ENCODE data around the gene AMDHD2.

The AMDHD2 gene

DNA sequence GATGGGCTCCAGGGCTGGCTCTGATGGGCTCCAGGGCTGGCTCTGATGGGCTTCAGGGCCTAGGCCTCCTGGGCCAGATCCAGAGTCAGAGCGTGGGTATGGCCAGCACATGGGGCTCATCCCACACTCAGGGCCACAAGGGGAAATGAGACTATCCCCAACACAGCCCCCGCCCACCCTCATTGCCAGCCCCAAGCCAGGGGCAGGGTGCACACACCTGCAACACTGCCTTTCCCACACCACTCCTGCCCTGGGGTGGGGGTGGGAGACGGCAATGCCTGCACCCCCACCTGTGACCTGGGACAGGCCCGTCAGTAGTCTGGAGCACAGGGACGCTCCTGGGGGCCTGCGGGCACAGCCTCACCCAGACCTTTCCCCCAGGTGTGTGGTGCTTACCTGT is 20.7 kb upstream of the AMDHD2 start:
- DNase-seq (ENCODE audit: low read depth) = no peak

DNA sequence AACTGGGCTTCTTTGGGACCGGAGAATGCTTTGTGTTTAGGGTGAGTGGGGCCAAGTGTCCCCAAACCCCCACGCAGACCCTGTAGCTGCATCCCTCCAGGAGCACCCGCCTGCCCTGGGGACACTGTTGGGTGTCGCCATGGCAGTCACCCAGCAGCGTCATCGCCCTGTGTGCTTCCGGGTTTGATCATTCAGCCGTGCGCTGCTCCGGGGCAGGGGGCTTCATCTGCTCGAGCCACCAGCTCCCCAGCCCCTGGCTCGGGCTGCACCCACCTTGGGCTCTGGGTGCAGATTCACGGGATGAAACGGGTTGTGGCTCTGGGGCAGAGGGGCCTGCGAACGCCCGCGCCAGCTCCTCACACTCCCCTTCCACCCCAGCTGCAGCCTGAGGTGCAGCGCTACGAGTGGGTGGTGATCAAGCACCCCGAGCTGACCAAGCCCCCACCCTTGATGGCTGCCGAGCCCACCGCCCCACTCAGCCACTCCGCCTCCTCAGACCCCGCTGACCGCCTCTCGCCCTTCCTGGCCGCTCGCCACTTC is 20.2 kb upstream of the AMDHD2 start:
- no peak for DNase-seq (ENCODE audit: low read depth)

DNA sequence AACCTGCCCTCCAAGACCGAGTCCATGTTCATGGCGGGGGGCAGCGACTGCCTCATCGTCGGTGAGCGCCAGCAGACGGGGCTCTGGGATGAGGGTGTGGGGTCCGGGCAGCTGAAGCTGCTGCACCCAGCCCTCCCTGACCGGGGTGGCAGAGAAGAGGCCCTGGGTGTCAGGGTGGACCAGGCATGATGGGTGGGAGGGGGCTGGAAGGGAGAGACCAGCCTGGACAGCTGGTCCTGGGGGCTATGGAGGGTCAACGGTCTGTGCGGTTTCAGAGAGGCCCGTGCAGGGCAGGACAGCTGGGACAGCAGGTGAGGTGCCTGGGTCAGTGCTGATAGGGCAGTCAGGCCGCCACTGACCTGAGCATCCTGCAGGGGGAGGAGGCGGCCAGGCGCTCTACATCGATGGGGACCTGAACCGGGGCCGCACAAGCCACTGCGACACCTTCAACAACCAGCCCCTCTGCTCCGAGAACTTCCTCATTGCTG is 19.7 kb upstream of the AMDHD2 start:
- DNase-seq (ENCODE audit: low read depth) = no peak

DNA sequence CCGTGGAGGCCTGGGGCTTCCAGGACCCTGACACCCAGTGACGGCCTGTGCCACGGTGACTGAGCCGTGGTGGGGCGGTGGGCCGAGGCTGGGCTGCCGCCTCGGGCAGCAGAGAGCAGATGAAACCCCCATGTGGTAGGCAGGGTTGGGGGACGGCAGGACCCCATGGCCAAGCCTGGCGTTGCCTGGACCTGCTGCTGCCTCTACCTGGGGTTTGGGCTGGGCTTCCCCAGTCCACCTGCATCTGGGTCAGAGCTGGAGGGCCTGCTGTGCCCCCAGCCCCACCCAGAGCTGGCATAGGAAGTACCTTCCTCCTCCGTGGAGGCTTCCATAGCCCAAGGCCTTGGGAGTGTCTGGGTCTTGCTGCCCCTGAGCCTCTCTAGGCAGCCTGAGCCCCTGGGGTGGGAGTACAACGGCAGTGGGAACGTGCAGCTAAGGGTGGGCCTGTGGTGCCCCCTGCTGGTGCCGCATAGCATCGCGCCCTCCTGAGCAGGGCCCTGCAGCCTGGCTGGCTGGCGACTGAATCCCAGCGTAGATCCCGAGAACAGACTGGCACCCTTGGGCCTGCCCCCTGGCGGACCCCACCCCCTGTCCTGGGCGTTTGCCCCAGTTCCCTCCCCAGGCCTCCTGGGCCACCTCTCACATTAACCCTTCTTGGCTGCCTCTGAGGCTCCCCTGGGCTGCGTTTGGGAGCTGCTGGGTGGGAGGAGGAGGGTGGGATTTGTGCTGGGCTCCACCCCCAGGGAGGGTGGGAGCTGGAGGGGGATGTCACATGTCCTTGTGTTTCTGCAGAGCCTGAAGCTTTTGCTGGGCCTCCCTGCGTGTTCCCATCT is 19.0 kb upstream of the AMDHD2 start:
- peak; percentile 64 for DNase-seq (ENCODE audit: low read depth)

DNA sequence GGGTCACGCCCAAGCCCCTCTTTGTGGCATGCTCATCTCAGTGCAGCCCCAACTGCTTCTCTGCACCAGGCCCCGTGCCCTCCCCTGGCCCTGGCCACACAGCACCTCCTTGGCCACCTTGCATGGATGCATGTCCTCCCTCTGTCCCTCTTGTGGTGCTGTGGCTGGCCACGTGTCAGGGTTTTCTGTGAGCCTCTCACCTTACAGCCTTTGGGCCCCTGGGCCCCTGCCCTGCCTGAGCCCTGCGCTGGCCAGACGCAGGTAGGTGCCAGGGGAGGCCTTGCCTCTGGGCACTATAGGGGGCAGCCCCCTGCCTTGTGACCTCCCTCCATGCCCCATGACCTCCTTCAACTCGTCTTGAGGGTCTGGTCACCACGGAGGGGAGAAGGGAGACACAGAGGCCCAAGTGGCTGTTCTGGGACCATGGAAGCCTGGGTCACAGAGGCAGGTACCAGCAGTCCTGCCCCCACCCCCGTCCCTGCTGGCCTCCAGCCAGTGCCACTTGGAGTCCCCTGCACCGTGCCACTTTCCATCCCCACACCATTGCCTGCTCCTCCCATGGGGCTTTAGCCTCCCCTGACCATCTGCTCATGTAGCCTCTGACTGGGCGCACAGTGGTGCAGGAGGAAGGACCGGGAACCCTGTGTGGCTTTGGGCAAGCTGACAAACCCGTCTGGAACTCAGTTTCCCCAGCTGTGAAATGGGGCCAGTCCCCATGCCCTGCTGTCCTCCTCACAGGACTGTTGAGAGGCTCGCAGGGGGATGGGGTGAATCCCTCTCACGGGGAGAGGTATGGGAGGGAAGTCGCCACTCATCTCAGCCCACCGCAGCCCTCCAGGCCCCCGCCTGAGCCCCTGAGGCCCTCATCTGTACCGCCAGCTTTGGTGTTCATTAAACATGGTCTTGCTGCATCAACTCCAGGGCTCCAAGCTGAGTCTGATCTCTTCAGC is 17.9 kb upstream of the AMDHD2 start:
- DNase-seq (ENCODE audit: low read depth) = no peak

GRCh38 chr16:2505695-2506094 is 14.5 kb upstream of the AMDHD2 start:
- DNase-seq (ENCODE audit: low read depth) = no peak

DNA sequence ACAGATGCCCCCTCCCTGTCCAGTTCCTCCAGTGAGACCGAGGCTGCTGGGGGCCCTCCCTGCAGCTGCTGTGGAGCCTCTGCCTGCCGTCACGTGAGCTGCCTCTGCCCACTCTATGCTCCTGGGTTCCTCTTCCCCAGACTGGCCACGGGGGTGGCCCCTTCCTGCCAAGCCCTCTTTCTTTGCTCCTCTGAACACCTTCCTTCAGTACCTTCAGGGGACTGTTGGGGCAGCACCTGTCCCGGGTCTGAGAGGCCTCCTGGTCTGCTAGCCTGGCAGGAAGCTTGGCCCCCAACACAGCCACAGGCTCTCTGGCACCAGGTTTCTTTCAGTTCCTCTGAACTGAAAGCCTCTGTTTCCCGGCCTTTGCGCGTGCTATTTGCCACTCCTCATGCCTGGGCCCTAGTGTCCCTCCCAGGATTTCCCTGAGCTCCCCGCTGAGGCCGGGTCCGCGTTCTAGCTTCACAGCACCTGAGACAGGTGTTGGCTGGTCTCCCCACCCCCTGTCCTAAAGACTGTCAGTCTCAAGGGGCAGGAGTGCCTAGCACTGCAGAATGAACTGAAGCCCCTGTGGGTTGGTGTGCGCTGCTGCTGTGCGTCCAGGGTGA is 13.0 kb upstream of the AMDHD2 start:
- no peak for DNase-seq (ENCODE audit: low read depth)

GRCh38 chr16:2507665-2508064 is 12.5 kb upstream of the AMDHD2 start:
- DNase-seq (ENCODE audit: low read depth) = no peak

- no peak for DNase-seq (ENCODE audit: low read depth)
Measured at GRCh38 chr16:2508722-2509400, 11.3 kb upstream of the AMDHD2 start.

- DNase-seq (ENCODE audit: low read depth) = no peak
Measured at GRCh38 chr16:2511128-2511800, 8.9 kb upstream of the AMDHD2 start.

DNA sequence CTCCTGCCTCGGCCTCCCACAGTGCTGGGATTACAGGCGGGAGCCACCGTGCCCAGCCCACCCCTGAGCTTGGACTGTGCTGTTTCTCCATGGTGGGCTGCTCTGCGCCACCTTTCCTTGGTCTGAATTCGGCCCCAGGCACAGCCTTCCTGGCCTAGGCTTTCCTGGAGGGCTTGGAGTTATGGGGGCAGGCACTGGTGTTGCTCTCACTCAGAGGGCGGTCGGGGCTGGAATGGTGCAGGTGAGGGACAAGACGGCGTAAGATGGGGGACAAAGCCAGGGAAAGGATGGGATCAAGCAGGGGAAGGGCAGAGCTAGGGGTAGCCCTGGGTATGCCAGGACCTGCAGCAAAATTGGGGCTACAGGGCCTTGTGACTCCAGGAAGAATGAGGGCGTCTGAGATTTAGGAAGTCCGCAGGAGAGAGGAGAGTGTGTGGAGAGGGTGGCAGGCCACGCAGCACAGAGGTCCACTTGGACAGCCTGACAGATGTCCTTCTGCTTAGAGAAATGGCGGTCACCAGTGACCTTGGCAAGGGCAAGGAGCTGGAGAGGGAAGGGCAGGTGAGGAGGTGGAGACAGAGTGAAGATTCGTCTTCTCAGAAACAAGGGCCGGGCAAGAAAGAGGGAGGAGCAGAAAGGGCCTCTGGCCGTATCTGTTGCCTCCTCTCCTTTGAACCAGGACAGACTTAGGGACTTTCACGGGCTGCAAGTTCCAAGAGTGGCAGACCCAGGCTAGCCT is 8.0 kb upstream of the AMDHD2 start:
- no peak for DNase-seq (ENCODE audit: low read depth)

GRCh38 chr16:2512735-2513404 is 7.3 kb upstream of the AMDHD2 start:
- DNase-seq (ENCODE audit: low read depth) = no peak

DNA sequence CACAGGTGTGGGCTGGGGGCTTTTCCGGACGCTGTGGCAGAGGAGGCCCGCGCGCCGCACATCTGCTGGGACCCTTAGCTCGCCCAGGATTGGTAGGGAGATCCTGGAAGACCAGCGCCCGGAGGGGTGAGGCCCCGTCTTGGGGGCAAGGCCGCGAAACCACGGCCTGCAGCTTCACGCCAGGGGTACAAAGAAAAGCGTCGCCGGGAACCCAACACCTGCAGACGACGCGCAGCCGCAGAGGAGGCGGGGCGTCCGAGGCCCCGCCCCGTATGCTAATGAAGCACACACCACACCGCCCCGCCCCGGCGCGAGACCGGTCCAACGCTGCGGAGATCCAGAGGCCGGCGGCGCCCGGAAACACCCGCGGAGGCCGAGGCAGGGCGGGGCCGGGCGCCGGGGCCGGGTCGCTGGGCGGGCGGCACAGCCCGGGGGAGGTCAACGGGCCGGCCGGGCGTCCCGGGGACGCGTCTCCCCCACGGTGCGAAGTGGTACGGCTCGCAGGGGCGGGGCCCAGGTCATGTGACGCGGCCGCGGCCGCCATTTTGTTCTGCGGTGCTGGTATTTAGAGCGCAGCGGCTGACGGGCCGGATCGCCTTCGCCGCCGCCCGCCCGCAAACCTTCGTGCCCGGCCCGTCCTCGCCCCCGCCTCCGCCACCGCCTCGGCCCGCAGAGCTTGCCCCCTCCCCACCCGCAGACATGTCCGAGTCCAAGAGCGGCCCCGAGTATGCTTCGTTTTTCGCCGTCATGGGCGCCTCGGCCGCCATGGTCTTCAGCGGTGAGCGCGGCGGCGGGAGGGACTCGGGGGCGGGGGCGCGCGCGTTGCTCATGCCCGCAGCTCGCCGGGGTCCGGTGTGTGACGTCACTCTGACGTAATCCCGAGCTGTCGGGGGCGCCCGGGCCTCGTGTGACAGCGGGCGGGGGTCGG is 6.5 kb upstream of the AMDHD2 start, which contains the start of gene ATP6V0C:
Gene ATP6V0C (plus strand): TSS at position 548 of the 928 bp plus-strand sequence. CDS start 152 bp downstream, at position 700.
- peak; percentile 83 for DNase-seq (ENCODE audit: low read depth)

GRCh38 chr16:2514333-2515179 is 5.6 kb upstream of the AMDHD2 start:
- no peak for DNase-seq (ENCODE audit: low read depth)

DNA sequence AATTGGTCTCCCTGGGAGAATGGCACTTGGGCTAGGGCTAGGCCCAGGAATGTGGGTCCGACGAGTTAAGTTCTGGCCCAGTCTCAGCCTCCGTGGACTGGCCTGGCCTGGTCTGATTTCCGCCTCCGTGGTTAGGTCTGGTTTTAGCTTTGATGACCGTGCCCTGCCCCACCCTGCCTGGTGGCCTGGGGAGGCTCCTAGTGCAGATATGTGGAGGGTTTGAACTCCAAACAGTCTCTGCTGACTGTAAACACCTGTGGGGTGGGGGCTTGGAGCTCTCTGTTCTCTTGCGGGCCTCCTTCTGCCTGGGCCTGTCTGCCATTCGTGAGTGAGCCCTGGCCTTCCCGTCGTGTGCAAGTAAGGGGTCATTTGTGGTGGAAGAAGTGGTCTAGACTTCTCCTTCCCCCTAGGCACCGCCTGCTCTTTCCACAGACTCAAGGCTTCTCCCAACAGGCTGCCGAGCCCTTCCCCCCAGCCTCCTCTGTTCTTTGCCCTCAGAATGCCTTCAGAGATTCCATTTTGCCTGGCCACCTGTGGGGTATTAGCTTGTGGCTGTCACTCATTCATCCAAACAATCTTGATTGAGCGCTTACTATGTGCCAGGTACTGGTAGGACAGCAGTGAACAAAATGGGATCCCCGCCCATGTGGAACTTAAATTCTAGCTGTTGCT is 4.9 kb upstream of the AMDHD2 start:
- DNase-seq (ENCODE audit: low read depth) = no peak

- no peak for DNase-seq (ENCODE audit: low read depth)
Measured at GRCh38 chr16:2516391-2517240, 3.6 kb upstream of the AMDHD2 start.

All from stimulated activated CD8-positive, alpha-beta memory T cell treated with anti-CD3 and anti-CD28 coated beads, Interleukin-12 subunit alpha, Interleukin-12 subunit beta, amount 100 ng/mL, for 1 hour (primary cell).